Hepatocyte (in vitro differentiated cells): ENCODE measurements around the gene JAM2. TPM values are rescaled to one million over a fixed set of nuclear protein-coding genes. Genes with fewer than 3 reads are reported as not detected.

Source experiments
- DNase-seq: peaks from one replicate; pipeline ENCODE4 v3.0.0-alpha.2; 2016; ENCODE audit warnings: low spot score
- H2AFZ ChIP-seq: fragments of 200-600 bp; sonication (generic); 2 replicates; pipeline ENCODE4 v1.6.0; 2016; ENCODE audit warnings: antibody characterized with exemption, mild to moderate bottlenecking
- H3K27ac ChIP-seq: fragments of 200-600 bp; sonication (generic); 2 replicates; pipeline ENCODE4 v1.5.1; 2016; ENCODE audit warnings: mild to moderate bottlenecking
- H3K27me3 ChIP-seq: fragments of 200-600 bp; sonication (generic); 2 replicates; pipeline ENCODE4 v1.6.1; 2016
- H3K36me3 ChIP-seq: fragments of 200-600 bp; sonication (generic); replicated peaks from 2 replicates; pipeline ENCODE4 v1.5.1; 2016; ENCODE audit warnings: low read depth; ENCODE audit not compliant: insufficient read depth
- H3K4me1 ChIP-seq: fragments of 200-600 bp; sonication (generic); 2 replicates; pipeline ENCODE4 v1.5.1; 2016; ENCODE audit warnings: mild to moderate bottlenecking, moderate library complexity; ENCODE audit not compliant: insufficient read depth
- H3K4me2 ChIP-seq: fragments of 200-600 bp; sonication (generic); 2 replicates; pipeline ENCODE4 v1.6.0; 2016
- H3K4me3 ChIP-seq: fragments of 200-600 bp; sonication (generic); 2 replicates; pipeline ENCODE4 v1.5.1; 2016; ENCODE audit warnings: mild to moderate bottlenecking
- H3K79me2 ChIP-seq: fragments of 200-600 bp; sonication (generic); 2 replicates; pipeline ENCODE4 v1.6.0; 2017; ENCODE audit warnings: mild to moderate bottlenecking
- H3K9me2 ChIP-seq: fragments of 200-600 bp; sonication (generic); replicated peaks from 2 replicates; pipeline ENCODE4 v1.6.0; 2017; ENCODE audit warnings: mild to moderate bottlenecking; ENCODE audit not compliant: insufficient read depth
- H3K9me3 ChIP-seq: fragments of 200-600 bp; sonication (generic); 2 replicates; pipeline ENCODE4 v1.5.1; 2016; ENCODE audit warnings: low read depth, mild to moderate bottlenecking
- H4K20me1 ChIP-seq: fragments of 200-600 bp; sonication (generic); 2 replicates; pipeline ENCODE4 v1.6.0; 2016; ENCODE audit warnings: mild to moderate bottlenecking; ENCODE audit not compliant: insufficient read depth, poor library complexity, severe bottlenecking
- CTCF ChIP-seq: fragments of 200-600 bp; sonication (generic); IDR thresholded peaks from 2 replicates; pipeline ENCODE4 v1.5.1; 2016; ENCODE audit warnings: antibody characterized with exemption, mild to moderate bottlenecking; ENCODE audit not compliant: poor library complexity
- EZH2 ChIP-seq: fragments of 200-600 bp; sonication (generic); IDR thresholded peaks from 2 replicates; pipeline ENCODE4 v1.6.1; 2016; ENCODE audit warnings: antibody characterized with exemption, mild to moderate bottlenecking, borderline replicate concordance
- EZH2phosphoT487 ChIP-seq: fragments of 200-600 bp; sonication (generic); IDR thresholded peaks from one replicate; pipeline ENCODE4 v1.6.1; 2018; ENCODE audit warnings: antibody characterized with exemption, mild to moderate bottlenecking, low read depth, moderate library complexity; ENCODE audit not compliant: unreplicated experiment, severe bottlenecking
- WGBS: methylation state at CpG from one replicate; pipeline ENCODE4 v1.1.6; 2016; ENCODE audit warnings: low lambda C conversion rate; ENCODE audit errors: missing lambda C conversion rate; 5-methylcytosine and 5-hydroxymethylcytosine counted together
- polyA plus RNA-seq: library from polyadenylated mRNA; unstranded; fragments of >200 nt; fragmentation: Nextera tagmentation; extraction: Ambion mirVana; gene quantifications from 2 replicates; pipeline ENCODE4 v1.2.1, GENCODE V29; 2016
- total RNA-seq: library from RNA; depleted of rRNA; stranded (reverse); fragments of >200 nt; gene quantifications from 2 replicates; pipeline ENCODE4 v1.2.3, GENCODE V29; 2014

Gene JAM2
- total and polyA plus RNA-seq, 2 experiments from 2014 or later: 1.8 to 4.9 TPM

GRCh38 chr21:25637851-25638659, 1.0 kb upstream of the JAM2 start:
- no peaks in the 10 kb centered on the region for H3K9me3 ChIP-seq
- no peak overlapping the region for H2AFZ ChIP-seq
- H3K4me1 ChIP-seq: peaks cover 6% of the 10 kb centered on the region
- H3K27me3 ChIP-seq: peaks cover 48% of the 10 kb centered on the region
- peak overlapping the region; percentile 98 for H3K4me2 ChIP-seq
- TF ChIP-seq CTCF: no peak
- no peak for TF ChIP-seq EZH2phosphoT487
- TF ChIP-seq EZH2: no peak
- no peak overlapping the region for H3K27ac ChIP-seq
- no peaks in the 10 kb centered on the region for H3K36me3 ChIP-seq
- peak overlapping the region; percentile 51 for H3K4me3 ChIP-seq
- WGBS: 53% methylated on average over 5 of the region's 5 CpGs
- DNase-seq: no peak
- no peaks in the 10 kb centered on the region for H4K20me1 ChIP-seq
- no peaks in the 10 kb centered on the region for H3K9me2 ChIP-seq
- no peaks in the 10 kb centered on the region for H3K79me2 ChIP-seq

- H3K27ac ChIP-seq: peak overlapping the region; percentile 56
- no peaks in the 10 kb centered on the region for H3K36me3 ChIP-seq
- H3K4me3 ChIP-seq: peak overlapping the region; percentile 51
- DNase-seq: peak; percentile 48
- H3K4me1 ChIP-seq: peaks cover 6% of the 10 kb centered on the region
- peaks cover 48% of the 10 kb centered on the region for H3K27me3 ChIP-seq
- no peaks in the 10 kb centered on the region for H3K9me3 ChIP-seq
- peak overlapping the region; percentile 98 for H3K4me2 ChIP-seq
- TF ChIP-seq EZH2phosphoT487 (no peak), CTCF (peak; percentile 55), EZH2 (no peak)
- no peaks in the 10 kb centered on the region for H3K9me2 ChIP-seq
- no peaks in the 10 kb centered on the region for H4K20me1 ChIP-seq
- peak overlapping the region; percentile 95 for H2AFZ ChIP-seq
- 2% methylated on average over 26 of the region's 40 CpGs for WGBS
- H3K79me2 ChIP-seq: no peaks in the 10 kb centered on the region
Observed at GRCh38 chr21:25639551-25640201, 618 bp downstream of the JAM2 start.

- no peak for TF ChIP-seq EZH2
- no peak for TF ChIP-seq EZH2phosphoT487
- no peak for TF ChIP-seq CTCF
- H3K27ac ChIP-seq: no peak overlapping the region
- 13% methylated on average over 27 of the region's 27 CpGs for WGBS
- DNase-seq: peak; percentile 22
- H3K79me2 ChIP-seq: no peaks in the 10 kb centered on the region
- H3K4me3 ChIP-seq: peak overlapping the region; percentile 51
- H2AFZ ChIP-seq: peak overlapping the region; percentile 95
- H3K4me2 ChIP-seq: peak overlapping the region; percentile 98
- H3K9me3 ChIP-seq: no peaks in the 10 kb centered on the region
- H3K9me2 ChIP-seq: no peaks in the 10 kb centered on the region
- H3K36me3 ChIP-seq: no peaks in the 10 kb centered on the region
- H3K27me3 ChIP-seq: peaks cover 48% of the 10 kb centered on the region
- H4K20me1 ChIP-seq: no peaks in the 10 kb centered on the region
- peaks cover 6% of the 10 kb centered on the region for H3K4me1 ChIP-seq
Observed at GRCh38 chr21:25640202-25640942, 1.3 kb downstream of the JAM2 start.
